Kasumi-1 (cell line): Measurements from ENCODE around the gene UPP1.
A peak's percentile ranks its signal among the peaks of the same experiment; 100 is the strongest.
"Not testable (repeated sequence)": the region's sequence is repeated elsewhere in the genome, so short reads cannot be mapped to it uniquely, and the experiment has no call there.

Experiments
- DNase-seq, 2 experiments: peaks; one replicate each; lab custom pipeline; 2025; lab: John Stamatoyannopoulos, UW

The UPP1 gene

DNA sequence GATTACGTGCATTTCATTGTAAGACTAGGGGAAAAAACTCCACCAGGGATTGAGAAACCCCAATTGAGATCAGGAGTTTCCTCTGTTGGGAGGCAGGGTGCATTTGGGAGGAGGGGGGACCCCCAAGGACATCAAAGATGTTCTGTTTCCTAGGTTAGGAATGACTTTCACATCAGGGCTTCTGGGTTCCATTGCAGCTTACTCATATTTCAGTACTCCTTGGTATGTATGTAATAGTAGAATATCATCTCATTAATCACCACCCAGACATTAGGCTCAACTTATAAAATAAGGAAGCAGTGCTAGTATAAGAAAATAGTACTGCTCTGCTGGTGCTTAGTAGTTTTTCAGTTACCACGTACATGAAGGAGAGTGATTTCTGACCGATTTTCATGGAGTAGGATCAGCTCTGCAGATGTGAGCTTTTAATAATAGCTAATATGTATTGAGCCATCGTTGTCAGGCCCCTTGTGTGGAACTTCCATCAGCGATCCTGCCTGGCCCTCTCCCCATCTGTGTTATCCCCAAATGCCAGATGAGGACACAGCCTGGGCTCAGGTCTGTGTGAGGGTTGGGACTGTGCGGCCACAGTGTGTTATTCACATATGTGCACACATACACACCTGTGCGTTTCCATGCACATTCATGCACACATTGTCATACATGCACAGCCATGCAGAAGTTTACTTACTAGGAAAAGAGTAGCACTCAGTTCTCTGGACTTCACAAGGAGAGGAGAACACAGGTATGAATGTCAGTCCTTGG lies 23.5 kb downstream of the UPP1 start:
- DNase-seq, result no peak

- DNase-seq, result no peak
These were observed 24.2 kb downstream of the UPP1 start for GRCh38 chr7:48113275-48113674.

DNA sequence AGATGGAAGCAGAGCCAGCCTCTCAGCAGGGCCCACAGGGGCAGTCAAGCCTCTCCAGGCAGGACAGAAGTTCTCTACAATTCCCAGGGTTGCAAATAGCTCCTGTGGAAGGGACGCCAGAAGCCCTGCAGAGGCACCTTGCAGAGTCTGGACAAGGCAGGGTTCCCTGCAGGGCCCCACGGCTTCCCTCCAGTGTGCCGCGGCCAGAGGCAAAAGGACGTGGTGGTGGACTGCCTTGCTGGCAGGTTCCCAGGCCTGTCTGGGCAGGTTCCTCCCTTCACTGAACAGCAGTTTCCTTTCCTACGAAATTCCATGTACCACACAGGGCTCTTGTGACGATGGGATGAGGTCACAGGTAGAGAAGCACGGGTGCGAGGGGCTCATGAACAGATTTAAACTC lies 25.1 kb downstream of the UPP1 start:
- no peak for DNase-seq

DNA sequence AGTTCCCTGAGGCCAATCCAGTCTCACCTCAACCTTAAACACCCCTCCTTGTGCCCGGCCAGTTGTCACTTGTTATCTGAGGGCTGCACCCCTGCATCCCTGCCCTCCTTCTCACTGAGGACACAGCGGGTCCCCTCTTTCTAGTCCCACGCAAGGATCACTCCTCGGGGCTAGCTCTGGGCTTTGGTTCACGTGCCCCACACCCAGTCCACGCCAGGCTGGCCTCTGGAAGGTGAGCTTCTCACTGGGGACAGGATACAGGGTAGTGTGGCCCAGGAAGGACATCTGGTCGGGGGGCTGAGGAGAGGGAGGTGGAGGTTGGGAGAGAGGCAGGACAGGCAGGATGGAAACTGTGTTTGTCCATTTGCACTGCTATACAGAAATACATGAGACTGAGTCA lies 25.5 kb downstream of the UPP1 start:
- DNase-seq, result no peak

- DNase-seq, result no peak
These were observed 27.0 kb downstream of the UPP1 start for GRCh38 chr7:48116043-48116442.

GRCh38 chr7:48118041-48118440 lies 29.0 kb downstream of the UPP1 start:
- no peak for DNase-seq

DNA sequence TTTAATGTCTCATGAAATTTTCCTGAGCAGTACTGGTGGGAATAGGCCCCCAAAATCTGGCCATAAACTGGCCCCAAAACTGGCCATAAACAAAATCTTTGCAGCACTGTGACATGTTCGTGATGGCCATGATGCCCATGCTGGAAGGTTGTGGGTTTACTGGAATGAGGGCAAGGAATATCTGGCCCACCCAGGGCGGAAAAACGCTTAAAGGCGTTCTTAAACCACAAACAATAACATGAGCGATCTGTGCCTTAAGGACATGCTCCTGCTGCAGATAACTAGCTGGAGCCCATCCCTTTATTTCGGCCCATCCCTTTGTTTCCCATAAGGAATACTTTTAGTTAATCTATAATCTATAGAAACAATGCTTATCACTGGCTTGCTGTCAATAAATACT lies 31.5 kb downstream of the UPP1 start:
- DNase-seq, result not testable (repeated sequence)

GRCh38 chr7:48126037-48126436 lies 37.0 kb downstream of the UPP1 start:
- no peak for DNase-seq

- no peak for DNase-seq
These were observed 41.6 kb downstream of the UPP1 start for GRCh38 chr7:48130658-48131108.

DNA sequence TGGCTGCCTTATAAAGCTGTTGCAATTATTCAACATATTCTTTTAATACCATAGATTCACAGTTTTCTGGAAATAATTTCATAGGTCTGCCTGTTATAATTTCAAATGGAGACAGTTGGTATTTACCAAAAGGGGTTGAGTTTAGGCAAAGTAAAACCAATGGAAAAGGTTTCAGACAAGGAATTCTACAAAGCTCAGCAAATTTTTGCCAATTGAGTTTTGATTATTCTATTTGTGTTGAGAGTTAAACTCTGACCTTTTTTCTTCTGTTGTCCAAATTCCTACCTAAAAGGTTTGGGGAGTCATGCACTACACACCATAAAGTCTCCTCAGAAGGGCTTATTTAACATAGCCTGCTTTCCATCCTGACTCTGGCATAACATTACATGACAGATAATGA lies 43.7 kb downstream of the UPP1 start:
- DNase-seq, result no peak

DNA sequence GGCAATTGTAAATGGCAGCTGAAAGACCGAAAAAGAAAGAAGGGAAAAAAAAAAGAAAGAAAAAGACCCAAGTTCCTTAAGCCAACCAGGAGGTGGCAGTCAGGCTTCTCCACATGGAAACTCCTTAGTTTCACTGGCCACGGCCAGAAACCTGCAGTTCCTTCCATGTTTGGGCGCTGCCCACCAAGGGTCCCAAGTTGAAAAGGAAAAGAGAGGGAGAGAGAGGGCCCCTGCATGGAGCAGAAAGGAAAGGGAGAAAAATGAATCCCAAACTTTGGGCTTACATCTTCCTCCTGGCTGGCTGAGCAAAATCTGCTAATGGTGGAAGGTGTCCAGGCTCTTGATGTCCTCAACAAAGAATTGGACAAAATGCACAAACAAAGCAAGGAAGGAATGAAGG lies 50.4 kb downstream of the UPP1 start:
- DNase-seq, result no peak

DNA sequence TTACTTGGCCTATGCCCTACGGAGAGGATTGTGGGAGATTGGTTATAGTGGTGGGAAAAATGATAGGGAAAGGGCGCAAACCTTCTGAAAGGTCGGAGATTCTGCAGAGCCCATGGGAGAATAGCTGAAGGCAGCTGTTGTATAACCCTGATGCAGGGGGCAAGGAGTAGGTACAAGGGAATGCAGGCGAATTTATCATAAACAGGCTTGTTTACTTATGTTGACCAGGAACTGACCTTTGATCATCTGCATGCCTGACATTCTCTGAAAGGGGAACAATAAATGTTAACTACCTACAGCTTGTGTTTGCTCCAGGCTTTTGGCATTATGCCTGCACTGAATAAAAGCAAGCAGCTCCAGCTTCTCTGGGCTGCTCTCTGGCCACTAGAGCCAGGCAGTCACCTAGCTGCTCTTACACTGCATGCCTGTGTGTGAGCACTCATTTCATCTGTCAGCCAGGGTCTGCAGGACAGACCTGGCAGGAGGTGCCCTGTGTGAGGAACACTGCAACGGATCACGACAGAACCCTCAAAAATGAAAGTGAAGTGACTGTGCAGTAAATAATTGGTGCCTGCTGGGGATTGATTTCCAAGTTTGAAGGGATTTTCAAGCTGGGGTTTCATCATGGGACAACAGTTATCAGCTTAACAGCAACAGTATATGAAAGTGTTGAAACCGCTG lies 51.1 kb downstream of the UPP1 start:
- DNase-seq, result no peak

GRCh38 chr7:48141521-48141920 lies 52.5 kb downstream of the UPP1 start:
- no peak for DNase-seq

DNA sequence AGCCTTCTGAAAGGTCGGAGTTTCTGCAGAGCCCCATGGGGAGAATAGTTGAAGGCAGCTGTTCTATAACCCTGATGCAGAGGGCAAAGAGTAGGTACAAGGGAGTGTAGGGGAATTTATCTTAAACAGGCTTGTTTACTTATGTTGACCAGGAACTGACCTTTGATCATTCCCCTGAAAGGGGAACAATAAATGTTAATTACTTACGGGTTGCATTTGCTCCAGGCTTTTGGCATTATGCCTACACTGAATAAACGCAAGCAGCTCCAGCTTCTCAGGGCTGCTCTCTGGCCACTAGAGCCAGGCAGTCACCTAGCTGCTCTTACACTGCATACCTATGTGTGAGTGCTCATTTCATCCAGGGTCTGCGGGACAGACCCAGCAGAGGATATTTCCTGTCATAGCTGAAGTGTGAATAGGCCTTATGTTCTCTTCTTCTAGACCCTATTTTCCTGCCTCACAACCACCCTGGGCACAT lies 55.3 kb downstream of the UPP1 start:
- no peak for DNase-seq

- DNase-seq, result no peak
These were observed 58.1 kb downstream of the UPP1 start for GRCh38 chr7:48147078-48147591.

DNA sequence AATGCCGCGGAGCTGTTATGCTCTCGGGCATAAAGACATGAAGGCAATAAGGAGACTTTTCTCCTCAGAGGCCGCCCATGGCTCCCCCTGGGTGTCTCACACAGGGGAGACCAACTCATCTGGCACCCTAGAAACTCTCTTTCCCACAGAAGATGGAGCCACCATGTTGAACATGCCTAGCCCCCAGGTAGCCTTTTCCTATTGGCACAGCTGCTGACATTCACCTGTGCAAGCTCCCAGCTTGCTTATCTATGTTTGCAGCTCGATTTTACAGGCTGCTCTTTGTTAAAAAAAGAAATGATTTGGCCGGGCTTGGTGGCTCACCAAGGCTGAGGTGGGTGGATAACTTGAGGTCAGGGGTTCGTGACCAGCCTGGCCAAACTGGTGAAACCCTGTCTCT lies 58.6 kb downstream of the UPP1 start:
- DNase-seq, result not testable (repeated sequence)

DNA sequence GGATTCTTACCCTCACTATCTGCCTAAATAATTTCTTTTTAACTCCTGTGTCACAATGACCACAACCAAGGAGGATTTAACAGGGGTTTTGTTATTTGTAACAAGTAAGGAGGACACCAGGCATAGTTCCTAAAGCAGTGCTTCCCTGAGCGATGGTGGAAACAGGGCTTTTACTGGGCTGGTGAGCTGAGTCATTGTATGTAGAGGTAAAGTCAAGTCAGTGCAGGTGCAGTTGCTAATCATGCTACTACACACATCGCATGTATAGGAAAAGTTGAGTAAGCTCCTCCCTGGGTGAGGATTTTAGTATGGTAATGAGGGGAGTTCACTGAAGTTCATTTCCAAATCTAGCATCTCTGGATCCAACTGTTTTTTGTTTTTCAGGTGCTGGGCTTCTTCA lies 59.2 kb downstream of the UPP1 start:
- DNase-seq, result no peak

- no peak for DNase-seq
These were observed 60.0 kb downstream of the UPP1 start for GRCh38 chr7:48149058-48149457.

DNA sequence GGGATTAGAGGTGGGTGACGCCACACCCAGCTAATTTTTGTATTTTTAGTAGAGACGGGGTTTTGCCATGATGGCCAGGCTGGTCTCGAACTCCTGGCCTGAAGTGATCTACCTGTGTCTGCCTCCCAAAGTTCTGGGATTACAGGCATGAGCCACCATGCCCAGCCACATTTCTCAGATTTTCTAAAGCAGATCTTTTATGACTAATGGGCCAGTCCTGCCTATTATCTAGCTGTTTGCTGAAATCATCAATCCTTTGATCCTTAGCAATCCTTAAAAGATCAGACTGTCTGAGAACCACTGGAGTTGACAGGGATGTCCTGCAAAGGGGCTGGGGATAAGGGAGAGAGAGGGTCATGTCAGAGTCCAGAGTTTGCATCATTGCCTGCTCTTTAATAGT lies 61.0 kb downstream of the UPP1 start:
- no peak for DNase-seq

DNA sequence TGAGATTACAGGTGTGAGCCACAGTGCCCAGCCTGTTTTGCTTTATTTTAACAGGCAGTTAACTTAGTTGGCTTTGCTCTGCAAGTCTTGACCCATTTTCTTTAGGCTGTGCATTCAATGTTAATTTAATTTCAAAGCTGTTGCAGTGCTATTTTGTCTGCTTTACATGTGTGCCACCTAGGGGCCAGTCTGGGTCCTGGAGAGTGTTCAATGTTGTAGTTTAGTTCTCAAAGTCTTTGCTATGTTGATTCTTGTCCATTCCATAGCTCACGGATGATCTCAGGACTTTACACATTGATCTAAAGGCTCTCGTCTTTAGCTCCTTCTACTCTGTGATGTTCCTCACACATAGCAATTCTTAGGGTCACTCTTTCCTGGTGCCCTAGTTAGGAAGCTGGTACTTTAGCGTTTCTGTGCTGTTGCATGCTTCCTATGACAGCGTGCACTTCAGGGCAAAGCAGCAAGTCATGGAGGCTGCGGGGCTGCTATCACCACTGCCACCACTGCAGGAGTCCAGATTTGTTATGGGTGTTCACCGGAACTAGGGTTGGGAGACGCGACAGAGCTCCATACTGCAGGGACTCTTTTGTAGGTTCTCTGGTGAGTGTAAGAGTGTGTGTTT lies 65.8 kb downstream of the UPP1 start:
- peak; percentile 72 to 84 for DNase-seq
